ENCODE measurements around the gene C4A. TPM values are rescaled to one million over a fixed set of nuclear protein-coding genes. Genes with fewer than 3 reads are reported as not detected.

Gene C4A
- total and polyA plus RNA-seq, 2 of the 13 experiments (the other 11 are each of a cell fraction or from before 2014, with no cell fraction given), result 165 to 478 TPM

- peak; percentile 90 for TF ChIP-seq ZNF740 (CRISPR knock-in tag; IDR thresholded peaks at IDR 0.05)
- 0 out of 2 replicates have a peak, but pooled peaks have one; percentile 57 for TF ChIP-seq ZNF597 (CRISPR knock-in tag; IDR thresholded peaks at IDR 0.05)
- no peak for TF ChIP-seq ZNF609 (CRISPR knock-in tag; IDR thresholded peaks at IDR 0.05; ENCODE audit: borderline replicate concordance)
- 0 out of 2 replicates have a peak, but pooled peaks have one; percentile 32 for TF ChIP-seq CENPBD1 (CRISPR knock-in tag; IDR thresholded peaks at IDR 0.05; ENCODE audit: borderline replicate concordance, low read depth)
- TF ChIP-seq DRAP1 (CRISPR knock-in tag; IDR thresholded peaks at IDR 0.05), result peak; percentile 57
- 0 out of 2 replicates have a peak, but pooled peaks have one; percentile 52 for TF ChIP-seq ZSCAN20 (CRISPR knock-in tag; IDR thresholded peaks at IDR 0.05; ENCODE audit: borderline replicate concordance)
- TF ChIP-seq ZNF260 (CRISPR knock-in tag; IDR thresholded peaks at IDR 0.05; ENCODE audit: borderline replicate concordance, low read depth), result no peak
- no peak; the same call in 1 of the 2 replicates for TF ChIP-seq ZNF576 (CRISPR knock-in tag; IDR thresholded peaks at IDR 0.05)
- no peak for TF ChIP-seq AKNA (CRISPR knock-in tag; IDR thresholded peaks at IDR 0.05; ENCODE audit: borderline replicate concordance)
- no peak; the same call in 1 of the 2 replicates for TF ChIP-seq MYNN (CRISPR knock-in tag; IDR thresholded peaks at IDR 0.05; ENCODE audit: low read depth)
- peak; percentile 72; the same call in 1 of the 2 replicates for TF ChIP-seq ZNF720 (CRISPR knock-in tag; IDR thresholded peaks at IDR 0.05)
- TF ChIP-seq MYC (CRISPR knock-in tag; IDR thresholded peaks at IDR 0.05; ENCODE audit: borderline replicate concordance), result peak; percentile 89
- peak; percentile 38; the same call in 1 of the 2 replicates for TF ChIP-seq EEA1 (CRISPR knock-in tag; IDR thresholded peaks at IDR 0.05; ENCODE audit: borderline replicate concordance)
- no peak for TF ChIP-seq MIER2 (CRISPR knock-in tag; IDR thresholded peaks at IDR 0.05)
- TF ChIP-seq ZNF496 (CRISPR knock-in tag; IDR thresholded peaks at IDR 0.05; ENCODE audit: insufficient replicate concordance), result no peak
Measured at GRCh38 chr6:31971993-31972708, 9.7 kb upstream of the C4A start, which contains the start of gene DXO (continued).

Measured in HepG2 (cell line).